A549 treated with AZD9567 at 1 μM for 4 hours (cell line): Measurements from ENCODE around the gene ACADM. TPM values are rescaled to one million over a fixed set of nuclear protein-coding genes. Genes with fewer than 3 reads are reported as not detected.

ENCODE experiments used
- total RNA-seq: library from RNA; stranded (reverse); fragments of 200-300 nt; extraction: Qiagen RNA extraction; gene quantifications from 5 replicates; pipeline ENCODE4 v1.2.3, GENCODE V29; 2022; ENCODE audit not compliant: insufficient read depth

ACADM gene
- total RNA-seq, result 28.4 to 50.0 TPM (median 28.8 TPM) in 5 replicates

GRCh38 chr1:75724472-75725022 lies at the start of gene ACADM:
TSS of gene ACADM (plus strand) at chr1:75724709. CDS start at chr1:75724788, 79 bp downstream.

DNA sequence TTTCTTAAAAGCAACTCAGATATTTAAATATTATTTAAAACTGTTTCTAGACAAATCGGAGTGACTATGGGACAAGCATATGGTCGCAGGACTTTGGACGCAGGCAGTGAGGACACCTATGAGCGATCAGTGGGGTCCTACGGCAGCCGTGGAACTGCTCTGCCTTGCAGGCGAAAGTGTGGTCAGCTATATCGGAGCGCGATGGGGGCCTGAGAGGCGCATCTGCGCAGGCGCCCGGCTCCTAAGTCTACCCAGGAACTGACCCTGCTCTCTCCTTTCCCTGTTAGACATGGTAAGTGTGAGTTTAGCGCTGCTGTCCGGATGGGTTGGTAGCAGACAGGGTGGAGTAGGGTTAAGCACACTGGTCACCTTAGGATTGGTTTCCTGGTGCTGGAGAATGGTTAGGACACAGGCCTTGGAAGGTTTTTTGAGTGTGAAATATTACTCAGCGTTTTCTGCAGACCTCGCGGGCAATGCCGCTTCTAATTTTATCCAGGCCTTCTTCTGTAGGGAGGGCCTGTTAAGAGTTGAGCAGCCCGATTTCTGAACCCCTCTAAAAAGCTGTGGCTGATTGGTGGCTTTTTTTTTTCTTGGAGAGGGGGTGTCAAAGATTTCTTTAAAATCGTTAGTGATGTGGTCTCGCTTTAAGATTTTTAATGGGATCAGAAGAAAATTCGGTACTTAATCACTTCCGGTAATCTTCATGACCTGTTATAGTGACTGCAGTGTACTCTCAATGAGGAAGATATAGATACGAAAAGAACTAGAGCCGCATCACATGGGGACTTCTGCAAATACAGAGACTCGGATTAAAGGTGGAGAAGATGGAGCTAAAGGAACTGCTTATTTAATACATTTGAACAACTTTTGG lies 61.7 kb downstream of the ACADM start, which contains the start of gene RABGGTB:
Gene RABGGTB (plus strand): TSS at position 274 of the 871 bp plus-strand sequence. CDS start 16 bp downstream, at position 290.

DNA sequence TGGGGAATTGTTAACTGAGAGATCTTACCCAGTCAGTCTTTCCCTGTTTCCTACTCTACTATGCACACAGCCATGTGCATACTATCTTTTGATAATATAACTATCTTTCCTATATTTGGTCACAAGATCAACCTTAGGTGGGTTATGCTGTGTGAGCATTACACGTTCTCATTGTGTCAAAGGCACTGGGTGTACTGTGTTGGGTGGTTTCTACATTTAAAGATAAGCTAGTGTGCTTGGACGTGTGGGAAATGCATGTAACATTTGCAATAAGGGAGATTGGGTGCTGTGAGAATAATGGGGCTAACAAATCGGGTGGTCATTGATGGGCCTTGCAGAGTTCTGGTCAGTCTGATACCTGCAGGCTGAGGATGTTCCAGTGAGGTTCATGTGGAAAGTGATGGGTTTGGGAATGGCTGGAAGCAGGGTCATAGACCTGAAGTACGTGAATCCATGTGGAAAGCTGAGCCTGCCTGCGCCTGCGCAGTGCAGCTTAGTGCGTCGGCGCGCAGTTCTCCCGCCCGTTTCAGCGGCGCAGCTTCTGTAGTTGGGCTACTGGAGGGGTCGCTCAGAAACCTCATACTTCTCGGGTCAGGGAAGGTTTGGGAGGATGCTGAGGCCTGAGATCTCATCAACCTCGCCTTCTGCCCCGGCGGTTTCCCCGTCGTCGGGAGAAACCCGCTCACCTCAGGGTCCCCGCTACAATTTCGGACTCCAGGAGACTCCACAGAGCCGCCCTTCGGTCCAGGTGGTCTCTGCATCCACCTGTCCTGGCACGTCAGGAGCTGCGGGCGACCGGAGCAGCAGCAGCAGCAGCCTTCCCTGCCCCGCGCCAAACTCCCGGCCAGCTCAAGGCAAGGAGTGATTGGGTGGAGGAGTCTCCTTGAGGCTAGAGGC lies 72.1 kb downstream of the ACADM start, which contains the start of gene MSH4:
Gene MSH4 (plus strand): TSS at position 507 of the 897 bp plus-strand sequence. CDS start 104 bp downstream, at position 611.

Other genes with a start within 250 kb of the ACADM start
- gene SLC44A5, start 113.6 kb upstream of the ACADM start, total RNA-seq, result 0.02 to 0.08 TPM (median 0.05 TPM) in 4 of 5 replicates, not detected in the other
- gene RABGGTB, start 61.5 kb downstream of the ACADM start, total RNA-seq, result 71.4 to 108 TPM (median 77.6 TPM) in 5 replicates
- 0.02 TPM in 2 of 5 replicates, not detected in the others for gene MSH4, start 72.2 kb downstream of the ACADM start, total RNA-seq
- gene ASB17, start 207.7 kb downstream of the ACADM start, total RNA-seq, result not detected in 5 replicates